Natural killer cell (primary cell): ENCODE data around the gene C6orf163. TPM values are rescaled to one million over a fixed set of nuclear protein-coding genes. Genes with fewer than 3 reads are reported as not detected.

ENCODE experiments used
- ATAC-seq, 3 donors: fragments of 150-1000 bp in 2 of 3; fragments of 200-7000 bp in 1 of 3; cut with Tn5 transposase; 1 replicate in 1 of 3; 2 replicates in 2 of 3; pipeline ENCODE4 v1.10.0; 2021; ENCODE audit warnings: mild to moderate bottlenecking in 2 of 3, moderate library complexity in 2 of 3
- DNase-seq, 2 donors: peaks; one replicate each; pipeline versions ENCODE4 v3.0.0 to v3.0.0-alpha.2; 2013 to 2021; ENCODE audit warnings: mixed read lengths in 1 of 2
- H3K27ac ChIP-seq: one replicate; pipeline ENCODE4 v1.5.1; 2013; ENCODE audit warnings: mild to moderate bottlenecking, low read length
- H3K27me3 ChIP-seq: one replicate; pipeline ENCODE4 v1.6.1; 2013; ENCODE audit warnings: low read length; ENCODE audit not compliant: control insufficient read depth, insufficient read depth
- H3K36me3 ChIP-seq: one replicate; pipeline ENCODE4 v1.6.1; 2013; ENCODE audit warnings: low read length; ENCODE audit not compliant: control insufficient read depth, insufficient read depth
- H3K4me1 ChIP-seq: one replicate; pipeline ENCODE4 v1.6.1; 2013; ENCODE audit warnings: low read length; ENCODE audit not compliant: control insufficient read depth, insufficient read depth
- H3K4me3 ChIP-seq: one replicate; pipeline ENCODE4 v1.5.1; 2013; ENCODE audit warnings: low read length
- H3K9me3 ChIP-seq: one replicate; pipeline ENCODE4 v1.6.1; 2013; ENCODE audit warnings: low read length; ENCODE audit not compliant: control insufficient read depth, insufficient read depth
- H3K27ac Mint-ChIP-seq, 2 donors: one replicate each; pipeline ENCODE4 v1.8.0; 2022; ENCODE audit warnings: mild to moderate bottlenecking in 2 of 2, mixed read lengths in 2 of 2, moderate library complexity in 1 of 2
- H3K27me3 Mint-ChIP-seq, 2 donors: one replicate each; pipeline ENCODE4 v1.8.0; 2022; ENCODE audit warnings: low read depth in 2 of 2, mixed read lengths in 2 of 2
- H3K36me3 Mint-ChIP-seq: one replicate; pipeline ENCODE4 v1.8.0; 2022; ENCODE audit warnings: mixed read lengths
- H3K4me1 Mint-ChIP-seq, 2 donors: one replicate each; pipeline ENCODE4 v1.8.0; 2022; ENCODE audit warnings: mixed read lengths in 2 of 2
- H3K4me3 Mint-ChIP-seq: one replicate; pipeline ENCODE4 v1.8.0; 2022; ENCODE audit warnings: mild to moderate bottlenecking, moderate library complexity, mixed read lengths
- H3K9me3 Mint-ChIP-seq, 2 donors: one replicate each; pipeline ENCODE4 v1.8.0; 2022; ENCODE audit warnings: mixed read lengths in 2 of 2
- CTCF ChIP-seq: fragments of 200-600 bp; IDR thresholded peaks from one replicate; pipeline ENCODE4 v1.8.0; 2022; ENCODE audit warnings: antibody characterized with exemption
- WGBS: methylation state at CpG from one replicate; pipeline ENCODE4 v1.1.7; 2013; ENCODE audit warnings: missing lambda C conversion rate; ENCODE audit not compliant: insufficient coverage; 5-methylcytosine and 5-hydroxymethylcytosine counted together
- intact Hi-C: fragments of 100-400 bp; cut with micrococcal nuclease; formaldehyde crosslinking; loops from one replicate; pipeline ENCODE4 v1.14.2; 2022
- total RNA-seq, 4 donors: library from RNA; stranded (reverse); fragments of 120-200 nt in 1 of 4; gene quantifications; one replicate each; pipeline versions ENCODE4 v1.2.3 to v1.2.4, GENCODE V29; 2013 to 2022

Gene C6orf163
- total RNA-seq, 3 donors from 2014 or later (not counting 1 experiment from before 2014, with no cell fraction given): 1.8 to 3.2 (median 2.3) TPM

GRCh38 chr6:87396595-87397392 is 52.2 kb downstream of the C6orf163 start:
- no peaks in the 10 kb centered on the region for H3K36me3 Mint-ChIP-seq
- no peaks in the 10 kb centered on the region for H3K4me1 ChIP-seq
- no peak overlapping the region for H3K27ac Mint-ChIP-seq
- no peak overlapping the region for H3K4me3 ChIP-seq
- WGBS: 77% methylated on average over 10 of the region's 10 CpGs
- TF ChIP-seq CTCF: no peak
- ATAC-seq (no peak), DNase-seq (no peak)
- H3K9me3 Mint-ChIP-seq: no peaks in the 10 kb centered on the region
- no peaks in the 10 kb centered on the region for H3K36me3 ChIP-seq
- no peak overlapping the region for H3K4me3 Mint-ChIP-seq
- H3K9me3 ChIP-seq: no peaks in the 10 kb centered on the region
- no peaks in the 10 kb centered on the region for H3K27me3 Mint-ChIP-seq
- intact Hi-C loops: no loop called here
- no peaks in the 10 kb centered on the region for H3K27me3 ChIP-seq
- peaks cover 5% of the 10 kb centered on the region in 2 donors for H3K4me1 Mint-ChIP-seq
- no peak overlapping the region for H3K27ac ChIP-seq

GRCh38 chr6:87397656-87398055 is 53.0 kb downstream of the C6orf163 start:
- no peaks in the 10 kb centered on the region for H3K36me3 Mint-ChIP-seq
- no peak overlapping the region for H3K4me3 ChIP-seq
- TF ChIP-seq CTCF: no peak
- H3K27me3 ChIP-seq: no peaks in the 10 kb centered on the region
- no peak overlapping the region for H3K27ac ChIP-seq
- H3K36me3 ChIP-seq: no peaks in the 10 kb centered on the region
- no peak for DNase-seq
- intact Hi-C loops: no loop called here
- H3K4me3 Mint-ChIP-seq: no peak overlapping the region
- H3K27me3 Mint-ChIP-seq: no peaks in the 10 kb centered on the region
- H3K9me3 Mint-ChIP-seq: no peaks in the 10 kb centered on the region
- H3K9me3 ChIP-seq: no peaks in the 10 kb centered on the region
- H3K4me1 ChIP-seq: no peaks in the 10 kb centered on the region
- no peak overlapping the region for H3K27ac Mint-ChIP-seq
- no peak for ATAC-seq
- peaks cover 5% of the 10 kb centered on the region in 2 donors for H3K4me1 Mint-ChIP-seq
- 87% methylated on average over 1 of the region's 1 CpG for WGBS

- ATAC-seq: no peak
- Histone ChIP-seq H3K4me1 (no peaks in the 10 kb centered on the region), H3K36me3 (no peaks in the 10 kb centered on the region), H3K9me3 (no peaks in the 10 kb centered on the region), H3K27ac (no peak overlapping the region), H3K27me3 (peaks cover 7% of the 10 kb centered on the region), H3K4me3 (no peak overlapping the region)
- Mint-ChIP-seq H3K4me3 (no peak overlapping the region), H3K27ac (no peak overlapping the region), H3K4me1 (no peaks in the 10 kb centered on the region), H3K36me3 (no peaks in the 10 kb centered on the region), H3K27me3 (peaks cover 0 to 15% of the 10 kb centered on the region in 2 donors), H3K9me3 (no peaks in the 10 kb centered on the region)
- WGBS: 100% methylated on average over 2 of the region's 3 CpGs
- TF ChIP-seq CTCF: no peak
- intact Hi-C loops: loop anchor here (10.0 kb wide), 1 partner anchor 1683 kb away; the partner anchor contains the start of gene PNRC1
- no peak for DNase-seq
Measured at GRCh38 chr6:87401832-87402231, 57.2 kb downstream of the C6orf163 start.
